Measurements from ENCODE around the gene HLA-DMA. TPM values are rescaled to one million over a fixed set of nuclear protein-coding genes. Genes with fewer than 3 reads are reported as not detected.

The HLA-DMA gene
- total and polyA plus RNA-seq, 9 of the 15 experiments (the other 6 are each of a cell fraction or from before 2014, with no cell fraction given), result 0.13 to 0.83 (median 0.51) TPM

DNA sequence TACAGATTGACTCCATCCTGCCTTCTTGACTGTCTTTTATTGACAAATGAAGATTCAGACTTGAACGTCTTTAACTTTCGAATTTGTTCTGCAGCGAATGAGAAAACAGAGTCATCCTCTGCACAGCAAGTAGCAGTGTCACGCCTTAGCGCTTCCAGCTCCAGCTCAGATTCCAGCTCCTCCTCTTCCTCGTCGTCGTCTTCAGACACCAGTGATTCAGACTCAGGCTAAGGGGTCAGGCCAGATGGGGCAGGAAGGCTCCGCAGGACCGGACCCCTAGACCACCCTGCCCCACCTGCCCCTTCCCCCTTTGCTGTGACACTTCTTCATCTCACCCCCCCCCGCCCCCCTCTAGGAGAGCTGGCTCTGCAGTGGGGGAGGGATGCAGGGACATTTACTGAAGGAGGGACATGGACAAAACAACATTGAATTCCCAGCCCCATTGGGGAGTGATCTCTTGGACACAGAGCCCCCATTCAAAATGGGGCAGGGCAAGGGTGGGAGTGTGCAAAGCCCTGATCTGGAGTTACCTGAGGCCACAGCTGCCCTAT is 27.7 kb upstream of the HLA-DMA start (continued):
- TF ChIP-seq ZBTB43 (CRISPR knock-in tag; IDR thresholded peaks at IDR 0.05), result 0 out of 2 replicates have a peak, but pooled peaks have one; percentile 60

DNA sequence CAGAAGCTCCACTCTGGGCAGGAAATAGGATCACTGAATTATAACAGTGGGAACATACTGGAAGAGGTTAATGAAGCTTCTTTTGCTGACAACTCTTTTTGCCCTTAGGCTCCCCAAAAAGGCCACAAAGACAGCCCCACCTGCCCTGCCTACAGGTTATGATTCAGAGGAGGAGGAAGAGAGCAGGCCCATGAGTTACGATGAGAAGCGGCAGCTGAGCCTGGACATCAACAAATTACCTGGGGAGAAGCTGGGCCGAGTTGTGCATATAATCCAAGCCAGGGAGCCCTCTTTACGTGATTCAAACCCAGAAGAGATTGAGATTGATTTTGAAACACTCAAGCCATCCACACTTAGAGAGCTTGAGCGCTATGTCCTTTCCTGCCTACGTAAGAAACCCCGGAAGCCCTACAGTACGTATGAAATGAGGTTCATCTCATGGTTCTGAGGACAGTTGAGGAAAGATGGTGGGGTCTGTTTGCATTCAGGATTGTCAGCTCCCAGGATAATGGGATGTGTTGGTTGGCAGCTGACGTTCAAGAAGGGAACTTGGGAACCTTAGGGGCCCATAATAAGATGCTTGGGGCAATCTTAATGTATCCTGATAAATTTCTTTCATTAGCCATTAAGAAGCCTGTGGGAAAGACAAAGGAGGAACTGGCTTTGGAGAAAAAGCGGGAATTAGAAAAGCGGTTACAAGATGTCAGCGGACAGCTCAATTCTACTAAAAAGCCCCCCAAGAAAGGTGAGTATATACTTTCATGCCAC is 27.0 kb upstream of the HLA-DMA start:
- ATAC-seq (no peak), DNase-seq (ENCODE audit: extremely low read depth in 1 of 4, low spot score in 3 of 4) (no peak), FAIRE-seq (no peak)
- no peak overlapping the region for H3K4me2 ChIP-seq (ENCODE audit: insufficient read depth, low read length)
- no peaks in the 10 kb centered on the region for H3K9me3 ChIP-seq (replicated peaks; ENCODE audit: control insufficient read depth, insufficient read depth, low read depth, low read length)
- ChIA-PET CTCF (ENCODE audit: low intra/inter-chr PET ratio) (no interaction called here), POLR2A (interaction anchor here (0.6 to 12.5 kb wide), 17 partner anchors 8 to 424 kb away, joined by 3 to 384 read pairs (median 4); partner anchors contain the start of genes BRD2, HLA-DMA and TAP2)
- H3K9ac ChIP-seq (ENCODE audit: insufficient read depth in 1 of 2, low read depth in 2 of 2, low read length in 2 of 2), result no peak overlapping the region
- H3K4me1 ChIP-seq (replicated peaks in 1 of 2; ENCODE audit: control insufficient read depth in 2 of 2, insufficient read depth in 2 of 2, low read length in 2 of 2), result peaks cover 5 to 16% of the 10 kb centered on the region in 2 experiments; a peak in 3 of 5 replicates
- peaks cover 73% of the 10 kb centered on the region for H3K36me3 ChIP-seq (ENCODE audit: control insufficient read depth, insufficient read depth, low read length)
- in situ Hi-C loops (cut with MboI), result loop anchor here (10.0 kb wide), 1 partner anchor 45 kb away; no protein-coding TSS in a partner anchor
- peaks cover 39% of the 10 kb centered on the region for H3K79me2 ChIP-seq (ENCODE audit: control insufficient read depth, insufficient read depth, low read length)
- no TSS peak for BruUV-seq (replicated peaks)
- intact Hi-C loops (cut with micrococcal nuclease), result no loop called here
- no peak overlapping the region for H2AFZ ChIP-seq (ENCODE audit: low read depth, low read length)
- no peaks in the 10 kb centered on the region for H3K27me3 ChIP-seq (ENCODE audit: control insufficient read depth in 2 of 2, insufficient read depth in 2 of 2, low read length in 2 of 2)
- H3K9me1 ChIP-seq (ENCODE audit: control insufficient read depth, insufficient read depth, low read length), result peaks cover 17% of the 10 kb centered on the region
- WGBS (ENCODE audit: insufficient coverage, low coverage, missing lambda C conversion rate), result 94% methylated on average over 12 of the region's 12 CpGs
- no peak overlapping the region for H3K4me3 ChIP-seq
- no peak overlapping the region for H3K27ac ChIP-seq (ENCODE audit: extremely low read depth, low read depth, low read length)
- peaks cover 70% of the 10 kb centered on the region for H4K20me1 ChIP-seq (replicated peaks; ENCODE audit: control insufficient read depth, insufficient read depth, low read length)
- no peak for TF ChIP-seq CXXC5 (CRISPR knock-in tag; IDR thresholded peaks at IDR 0.05)
- no peak for TF ChIP-seq SRF (CRISPR knock-in tag; IDR thresholded peaks at IDR 0.05)
- TF ChIP-seq, protein P1, sequence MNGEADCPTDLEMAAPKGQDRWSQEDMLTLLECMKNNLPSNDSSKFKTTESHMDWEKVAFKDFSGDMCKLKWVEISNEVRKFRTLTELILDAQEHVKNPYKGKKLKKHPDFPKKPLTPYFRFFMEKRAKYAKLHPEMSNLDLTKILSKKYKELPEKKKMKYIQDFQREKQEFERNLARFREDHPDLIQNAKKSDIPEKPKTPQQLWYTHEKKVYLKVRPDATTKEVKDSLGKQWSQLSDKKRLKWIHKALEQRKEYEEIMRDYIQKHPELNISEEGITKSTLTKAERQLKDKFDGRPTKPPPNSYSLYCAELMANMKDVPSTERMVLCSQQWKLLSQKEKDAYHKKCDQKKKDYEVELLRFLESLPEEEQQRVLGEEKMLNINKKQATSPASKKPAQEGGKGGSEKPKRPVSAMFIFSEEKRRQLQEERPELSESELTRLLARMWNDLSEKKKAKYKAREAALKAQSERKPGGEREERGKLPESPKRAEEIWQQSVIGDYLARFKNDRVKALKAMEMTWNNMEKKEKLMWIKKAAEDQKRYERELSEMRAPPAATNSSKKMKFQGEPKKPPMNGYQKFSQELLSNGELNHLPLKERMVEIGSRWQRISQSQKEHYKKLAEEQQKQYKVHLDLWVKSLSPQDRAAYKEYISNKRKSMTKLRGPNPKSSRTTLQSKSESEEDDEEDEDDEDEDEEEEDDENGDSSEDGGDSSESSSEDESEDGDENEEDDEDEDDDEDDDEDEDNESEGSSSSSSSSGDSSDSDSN (IDR thresholded peaks at IDR 0.05; ENCODE audit: borderline replicate concordance in 1 of 2, low read depth in 2 of 2, low read length in 2 of 2), result no peak
- no peak for TF ChIP-seq NFXL1 (CRISPR knock-in tag; IDR thresholded peaks at IDR 0.05)
- TF ChIP-seq THAP12 (CRISPR knock-in tag; IDR thresholded peaks at IDR 0.05), result no peak
- TF ChIP-seq CLOCK (CRISPR knock-in tag; IDR thresholded peaks at IDR 0.05; ENCODE audit: borderline replicate concordance), result no peak
- no peak for TF ChIP-seq CREB1 (IDR thresholded peaks at IDR 0.05)
- 0 out of 2 replicates have a peak, but pooled peaks have one; percentile 33 for TF ChIP-seq CREB1 (CRISPR knock-in tag; IDR thresholded peaks at IDR 0.05)
- peak; percentile 64 for TF ChIP-seq POLR2A (conservative IDR thresholded peaks at IDR 0.05)

All from K562 (cell line).